Neural crest cell (in vitro differentiated cells): ENCODE results near the gene RASSF7. TPM values are rescaled to one million over a fixed set of nuclear protein-coding genes. Genes with fewer than 3 reads are reported as not detected.

Experiments
- DNase-seq: peaks from one replicate; pipeline ENCODE4 v3.0.0; 2021; ENCODE audit warnings: low read depth, mixed read lengths, low spot score
- H3K27ac Mint-ChIP-seq: one replicate; pipeline ENCODE4 v1.8.0; 2021; ENCODE audit warnings: mild to moderate bottlenecking, mixed read lengths; ENCODE audit not compliant: unreplicated experiment
- H3K27me3 Mint-ChIP-seq: 2 replicates; pipeline ENCODE4 v1.8.0; 2021; ENCODE audit warnings: low read depth, mild to moderate bottlenecking, mixed read lengths
- H3K36me3 Mint-ChIP-seq: 2 replicates; pipeline ENCODE4 v1.8.0; 2021; ENCODE audit warnings: low read depth, mild to moderate bottlenecking, mixed read lengths
- H3K4me1 Mint-ChIP-seq: 2 replicates; pipeline ENCODE4 v1.8.0; 2021; ENCODE audit warnings: mixed read lengths
- H3K4me3 Mint-ChIP-seq: one replicate; pipeline ENCODE4 v1.8.0; 2021; ENCODE audit warnings: mild to moderate bottlenecking, mixed read lengths
- H3K9me3 Mint-ChIP-seq: 2 replicates; pipeline ENCODE4 v1.8.0; 2021; ENCODE audit warnings: mixed read lengths
- total RNA-seq: library from RNA; stranded (reverse); gene quantifications from 2 replicates; pipeline ENCODE4 v1.2.1, GENCODE V29; 2021
- TF ChIP-seq, protein P1 (sequence below): fragments of 200-600 bp; sonication (generic); conservative IDR thresholded peaks from 2 replicates; pipeline ENCODE4 v1.5.0; 2021; ENCODE audit warnings: antibody characterized with exemption, mild to moderate bottlenecking

Gene RASSF7
- total RNA-seq, 1 donor from 2014 or later = 7.3 TPM

- TF ChIP-seq, protein P1, sequence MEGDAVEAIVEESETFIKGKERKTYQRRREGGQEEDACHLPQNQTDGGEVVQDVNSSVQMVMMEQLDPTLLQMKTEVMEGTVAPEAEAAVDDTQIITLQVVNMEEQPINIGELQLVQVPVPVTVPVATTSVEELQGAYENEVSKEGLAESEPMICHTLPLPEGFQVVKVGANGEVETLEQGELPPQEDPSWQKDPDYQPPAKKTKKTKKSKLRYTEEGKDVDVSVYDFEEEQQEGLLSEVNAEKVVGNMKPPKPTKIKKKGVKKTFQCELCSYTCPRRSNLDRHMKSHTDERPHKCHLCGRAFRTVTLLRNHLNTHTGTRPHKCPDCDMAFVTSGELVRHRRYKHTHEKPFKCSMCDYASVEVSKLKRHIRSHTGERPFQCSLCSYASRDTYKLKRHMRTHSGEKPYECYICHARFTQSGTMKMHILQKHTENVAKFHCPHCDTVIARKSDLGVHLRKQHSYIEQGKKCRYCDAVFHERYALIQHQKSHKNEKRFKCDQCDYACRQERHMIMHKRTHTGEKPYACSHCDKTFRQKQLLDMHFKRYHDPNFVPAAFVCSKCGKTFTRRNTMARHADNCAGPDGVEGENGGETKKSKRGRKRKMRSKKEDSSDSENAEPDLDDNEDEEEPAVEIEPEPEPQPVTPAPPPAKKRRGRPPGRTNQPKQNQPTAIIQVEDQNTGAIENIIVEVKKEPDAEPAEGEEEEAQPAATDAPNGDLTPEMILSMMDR = no peak
- Mint-ChIP-seq H3K4me1 (no peaks in the 10 kb centered on the region), H3K4me3 (no peak overlapping the region), H3K9me3 (no peaks in the 10 kb centered on the region), H3K27me3 (no peaks in the 10 kb centered on the region), H3K27ac (no peak overlapping the region), H3K36me3 (peaks cover 8% of the 10 kb centered on the region)
- no peak for DNase-seq
Measured at GRCh38 chr11:606245-606644, 45.5 kb downstream of the RASSF7 start.

DNA sequence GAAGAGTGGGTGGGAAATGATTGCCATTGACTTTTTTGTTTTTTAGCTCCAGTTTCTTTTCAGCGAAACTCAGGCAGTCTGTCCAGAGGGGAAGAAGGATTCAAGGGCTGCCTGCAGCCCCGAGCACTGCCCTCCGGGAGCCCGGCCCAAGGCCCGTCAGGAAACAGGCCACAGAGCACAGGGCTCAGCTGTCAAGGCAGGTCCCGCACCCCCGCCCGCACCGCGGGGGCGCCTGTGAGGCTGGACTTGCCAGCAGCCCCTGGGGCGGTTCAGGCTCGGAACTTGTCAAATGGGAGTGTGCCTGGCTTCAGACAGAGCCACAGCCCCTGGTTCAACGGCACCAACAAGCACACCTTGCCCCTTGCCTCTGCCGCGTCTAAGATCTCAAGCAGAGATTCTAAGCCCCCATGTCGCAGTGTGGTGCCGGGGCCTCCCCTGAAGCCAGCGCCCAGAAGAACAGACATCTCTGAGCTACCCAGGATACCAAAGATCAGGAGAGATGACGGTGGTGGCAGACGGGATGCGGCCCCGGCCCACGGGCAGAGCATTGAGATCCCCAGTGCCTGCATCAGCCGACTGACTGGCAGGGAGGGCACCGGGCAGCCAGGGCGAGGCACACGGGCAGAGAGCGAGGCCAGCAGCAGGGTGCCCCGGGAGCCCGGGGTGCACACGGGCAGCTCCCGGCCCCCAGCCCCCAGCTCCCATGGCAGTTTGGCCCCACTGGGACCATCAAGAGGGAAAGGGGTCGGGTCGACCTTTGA lies 46.4 kb downstream of the RASSF7 start:
- Mint-ChIP-seq H3K36me3 (peaks cover 6% of the 10 kb centered on the region), H3K9me3 (no peaks in the 10 kb centered on the region), H3K4me3 (no peak overlapping the region), H3K4me1 (peaks cover 2% of the 10 kb centered on the region), H3K27ac (no peak overlapping the region), H3K27me3 (peaks cover 2% of the 10 kb centered on the region)
- TF ChIP-seq, protein P1 = no peak
- DNase-seq = no peak

GRCh38 chr11:607971-608659 lies 47.3 kb downstream of the RASSF7 start:
- peaks cover 5% of the 10 kb centered on the region for H3K4me1 Mint-ChIP-seq
- no peaks in the 10 kb centered on the region for H3K9me3 Mint-ChIP-seq
- peaks cover 7% of the 10 kb centered on the region for H3K36me3 Mint-ChIP-seq
- TF ChIP-seq, protein P1 = no peak
- no peak for DNase-seq
- peaks cover 2% of the 10 kb centered on the region for H3K27me3 Mint-ChIP-seq
- no peak overlapping the region for H3K27ac Mint-ChIP-seq
- no peak overlapping the region for H3K4me3 Mint-ChIP-seq

- DNase-seq = no peak
- Mint-ChIP-seq H3K27me3 (peaks cover 2% of the 10 kb centered on the region), H3K4me3 (no peak overlapping the region), H3K9me3 (no peaks in the 10 kb centered on the region), H3K27ac (no peak overlapping the region), H3K4me1 (peaks cover 5% of the 10 kb centered on the region), H3K36me3 (peaks cover 7% of the 10 kb centered on the region)
- TF ChIP-seq, protein P1 = no peak
Measured at GRCh38 chr11:608791-609251, 48.1 kb downstream of the RASSF7 start.

DNA sequence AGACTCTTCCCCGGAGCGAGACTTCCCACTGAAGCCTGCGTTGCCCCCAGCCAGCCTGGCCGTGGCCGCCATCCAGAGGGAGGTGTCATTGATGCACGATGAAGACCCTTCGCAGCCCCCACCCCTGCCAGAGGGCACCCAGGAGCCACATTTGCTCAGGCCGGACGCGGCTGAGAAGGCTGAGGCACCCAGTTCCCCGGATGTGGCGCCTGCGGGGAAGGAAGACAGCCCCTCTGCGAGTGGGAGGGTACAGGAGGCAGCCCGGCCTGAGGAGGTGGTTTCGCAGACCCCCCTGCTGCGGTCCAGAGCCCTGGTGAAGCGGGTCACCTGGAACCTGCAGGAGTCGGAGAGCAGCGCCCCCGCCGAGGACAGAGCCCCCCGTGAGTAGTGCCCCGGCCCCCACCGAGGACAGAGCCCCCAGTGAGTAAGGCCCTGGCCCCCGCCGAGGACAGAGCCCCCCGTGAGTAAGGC lies 48.6 kb downstream of the RASSF7 start:
- H3K36me3 Mint-ChIP-seq = peaks cover 7% of the 10 kb centered on the region
- peaks cover 6% of the 10 kb centered on the region for H3K4me1 Mint-ChIP-seq
- DNase-seq = no peak
- TF ChIP-seq, protein P1 = no peak
- no peaks in the 10 kb centered on the region for H3K9me3 Mint-ChIP-seq
- H3K27me3 Mint-ChIP-seq = peaks cover 2% of the 10 kb centered on the region
- no peak overlapping the region for H3K4me3 Mint-ChIP-seq
- no peak overlapping the region for H3K27ac Mint-ChIP-seq
